OCI-LY3 (cell line): ENCODE measurements around the gene TXNDC17.

Source experiments
- EZH2phosphoT487 ChIP-seq: fragments of 200-600 bp; shearing (Covaris generic); IDR thresholded peaks from 2 replicates; pipeline ENCODE4 v1.6.1; 2018; ENCODE audit warnings: antibody characterized with exemption, mixed run types, low read depth
- TF ChIP-seq, protein P1 (sequence below): fragments of 200-600, 300-600 bp; sonication (generic); IDR thresholded peaks from 2 replicates; pipeline ENCODE4 v1.5.1; 2014; ENCODE audit warnings: antibody characterized with exemption, low read length, low read depth

DNA sequence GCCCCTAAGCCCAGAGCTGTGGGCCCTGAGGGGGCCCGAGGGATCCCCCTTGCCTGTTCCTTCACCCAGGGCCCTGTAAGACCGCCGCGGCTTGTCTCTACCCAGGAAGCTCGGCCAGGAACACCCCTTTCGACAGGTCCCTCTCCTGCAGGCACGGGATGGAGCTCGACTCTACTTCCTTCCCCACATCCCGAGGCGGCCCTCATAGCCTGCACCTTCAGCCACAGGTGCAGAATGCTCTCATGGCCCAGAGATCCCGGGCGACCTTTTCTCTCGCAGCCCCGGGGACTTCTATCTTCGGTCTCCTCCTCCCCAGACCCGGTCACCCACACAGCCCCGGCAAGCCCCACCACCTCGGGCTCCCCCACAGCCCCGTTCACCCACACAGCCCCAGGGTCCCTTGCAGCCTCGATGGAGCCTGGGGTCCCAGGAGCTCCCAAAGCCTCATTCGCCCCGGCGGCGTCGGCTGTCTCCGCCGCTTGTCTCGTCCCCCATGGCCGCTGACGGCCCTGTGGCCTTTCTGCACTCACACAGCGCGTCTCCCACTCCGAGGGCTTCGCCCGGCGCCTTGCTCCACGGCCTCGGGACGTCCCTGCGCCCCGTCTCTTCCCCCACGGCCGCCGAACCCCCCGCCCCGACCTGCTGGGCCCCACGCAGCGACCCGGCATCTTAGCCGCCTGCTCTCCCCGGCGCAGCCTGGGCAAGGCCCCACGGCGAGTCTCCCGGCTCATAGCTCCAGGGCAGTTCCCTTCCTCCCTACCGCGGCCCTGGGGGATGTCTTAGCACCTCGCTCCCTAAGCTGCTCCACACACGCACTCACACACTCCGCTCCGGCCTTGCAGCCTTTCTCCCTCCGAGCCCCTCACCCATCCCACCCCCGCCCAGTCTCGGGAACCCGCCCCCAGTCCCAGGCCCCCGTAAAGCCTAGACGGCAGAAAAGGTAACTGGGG lies 999 bp upstream of the TXNDC17 start:
- TF ChIP-seq, protein P1, sequence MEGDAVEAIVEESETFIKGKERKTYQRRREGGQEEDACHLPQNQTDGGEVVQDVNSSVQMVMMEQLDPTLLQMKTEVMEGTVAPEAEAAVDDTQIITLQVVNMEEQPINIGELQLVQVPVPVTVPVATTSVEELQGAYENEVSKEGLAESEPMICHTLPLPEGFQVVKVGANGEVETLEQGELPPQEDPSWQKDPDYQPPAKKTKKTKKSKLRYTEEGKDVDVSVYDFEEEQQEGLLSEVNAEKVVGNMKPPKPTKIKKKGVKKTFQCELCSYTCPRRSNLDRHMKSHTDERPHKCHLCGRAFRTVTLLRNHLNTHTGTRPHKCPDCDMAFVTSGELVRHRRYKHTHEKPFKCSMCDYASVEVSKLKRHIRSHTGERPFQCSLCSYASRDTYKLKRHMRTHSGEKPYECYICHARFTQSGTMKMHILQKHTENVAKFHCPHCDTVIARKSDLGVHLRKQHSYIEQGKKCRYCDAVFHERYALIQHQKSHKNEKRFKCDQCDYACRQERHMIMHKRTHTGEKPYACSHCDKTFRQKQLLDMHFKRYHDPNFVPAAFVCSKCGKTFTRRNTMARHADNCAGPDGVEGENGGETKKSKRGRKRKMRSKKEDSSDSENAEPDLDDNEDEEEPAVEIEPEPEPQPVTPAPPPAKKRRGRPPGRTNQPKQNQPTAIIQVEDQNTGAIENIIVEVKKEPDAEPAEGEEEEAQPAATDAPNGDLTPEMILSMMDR, result no peak
- no peak for TF ChIP-seq EZH2phosphoT487
